HG02678 (cell line): Measurements from ENCODE around the gene FBRSL1.

Experiments used
- ATAC-seq: cut with Tn5 transposase; IDR thresholded peaks from one replicate; pipeline ENCODE4 v1.9.1; 2021; ENCODE audit warnings: mild to moderate bottlenecking, moderate library complexity; ENCODE audit not compliant: unreplicated experiment

Gene FBRSL1

GRCh38 chr12:132554845-132555630 is 65.1 kb downstream of the FBRSL1 start:
- ATAC-seq: no peak

DNA sequence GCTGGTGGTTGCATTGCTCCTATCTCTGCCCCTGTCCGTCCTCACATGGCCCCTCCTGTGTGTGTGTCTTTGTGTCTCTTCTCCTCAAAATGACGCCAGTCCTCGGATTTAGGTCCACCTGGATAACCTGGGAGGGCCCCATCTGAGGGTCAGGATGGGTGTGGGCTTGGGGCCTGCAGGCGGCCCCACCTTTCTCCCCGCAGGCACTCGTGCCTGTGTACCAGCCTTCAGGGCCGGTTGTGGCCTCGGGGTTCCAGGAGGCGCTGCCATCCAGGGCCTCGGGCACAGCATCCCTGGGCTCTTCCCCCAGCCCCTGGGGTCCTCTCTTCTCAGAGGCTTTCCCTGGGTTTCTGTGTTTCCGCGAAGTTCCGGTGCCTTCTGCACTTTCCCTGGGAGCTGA is 65.7 kb downstream of the FBRSL1 start:
- no peak for ATAC-seq

GRCh38 chr12:132556216-132556615 is 66.3 kb downstream of the FBRSL1 start:
- ATAC-seq: no peak

GRCh38 chr12:132556801-132557200 is 66.8 kb downstream of the FBRSL1 start:
- no peak for ATAC-seq

DNA sequence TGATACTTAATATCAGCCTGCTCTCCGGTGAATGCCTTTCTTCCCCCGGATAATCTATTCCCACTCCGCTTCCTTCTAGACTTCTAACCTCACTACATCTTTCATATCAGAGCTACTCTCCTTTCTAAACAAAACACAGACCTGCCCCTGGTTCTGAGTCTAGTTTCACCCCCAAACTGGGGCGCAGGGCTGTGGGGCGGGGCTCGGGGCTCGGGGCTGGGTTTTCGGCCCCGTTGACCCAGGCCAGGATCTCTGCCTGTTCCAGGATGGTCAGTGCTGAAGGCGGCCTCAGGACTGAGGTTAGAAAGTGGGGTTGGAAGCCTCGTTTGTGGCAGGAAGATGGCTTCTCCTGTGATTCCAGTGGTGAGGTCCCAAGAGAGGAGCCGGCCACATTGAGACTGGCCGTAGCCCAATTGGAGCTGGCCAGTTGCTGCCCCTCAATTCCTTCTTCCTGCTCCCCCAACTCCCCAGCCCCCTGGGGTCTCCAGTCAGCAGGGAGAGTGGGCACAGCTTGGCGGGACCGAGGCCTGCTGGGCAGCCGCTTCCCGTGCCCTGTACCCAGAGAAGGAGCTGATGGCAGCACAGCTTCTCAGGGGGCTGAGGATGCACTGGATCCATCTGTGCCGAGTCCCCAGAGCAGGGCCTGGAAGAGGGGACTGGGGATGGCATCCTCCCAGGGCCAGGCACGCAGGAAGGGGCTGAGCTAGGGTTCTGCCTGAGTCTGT is 67.5 kb downstream of the FBRSL1 start:
- ATAC-seq: no peak

DNA sequence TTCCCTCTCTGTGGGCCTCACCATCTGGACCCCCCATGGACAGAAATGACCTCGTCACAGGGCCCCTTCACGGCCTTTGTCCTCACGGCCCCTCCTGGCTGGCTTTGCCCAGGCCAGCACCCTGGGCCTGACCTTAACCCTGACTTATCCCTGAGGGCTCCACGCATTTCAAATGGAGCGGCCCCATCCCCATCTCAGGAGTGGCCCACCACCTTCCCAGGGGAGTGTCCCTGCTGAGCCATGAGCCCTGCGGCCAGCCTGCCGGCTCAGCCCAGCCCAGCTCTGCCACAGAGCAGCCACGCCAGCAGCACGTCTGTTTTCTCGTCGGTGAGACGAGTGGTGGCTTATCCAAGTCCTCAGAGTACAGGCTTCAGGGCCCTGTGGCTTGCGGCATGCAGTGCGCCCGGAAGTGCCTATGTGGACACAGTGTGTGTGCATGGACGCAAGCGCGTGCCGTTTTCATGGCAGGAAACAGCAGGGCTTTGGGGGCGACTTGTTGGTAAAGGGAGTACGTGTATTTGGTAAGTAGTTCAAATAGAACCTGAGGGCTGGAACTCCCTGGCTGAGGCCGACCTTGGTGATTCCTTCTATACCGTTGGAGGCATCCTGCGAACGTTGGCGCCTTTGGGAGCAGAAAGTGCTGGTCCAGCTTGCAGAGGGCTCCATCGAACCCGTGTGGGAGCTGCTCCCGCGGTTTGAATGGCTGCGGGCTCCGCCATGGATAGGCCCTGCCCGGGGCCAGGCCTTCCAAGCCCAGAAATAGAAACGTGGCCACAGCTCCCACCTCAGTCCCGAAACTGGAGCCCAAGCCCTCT is 68.3 kb downstream of the FBRSL1 start:
- no peak for ATAC-seq

DNA sequence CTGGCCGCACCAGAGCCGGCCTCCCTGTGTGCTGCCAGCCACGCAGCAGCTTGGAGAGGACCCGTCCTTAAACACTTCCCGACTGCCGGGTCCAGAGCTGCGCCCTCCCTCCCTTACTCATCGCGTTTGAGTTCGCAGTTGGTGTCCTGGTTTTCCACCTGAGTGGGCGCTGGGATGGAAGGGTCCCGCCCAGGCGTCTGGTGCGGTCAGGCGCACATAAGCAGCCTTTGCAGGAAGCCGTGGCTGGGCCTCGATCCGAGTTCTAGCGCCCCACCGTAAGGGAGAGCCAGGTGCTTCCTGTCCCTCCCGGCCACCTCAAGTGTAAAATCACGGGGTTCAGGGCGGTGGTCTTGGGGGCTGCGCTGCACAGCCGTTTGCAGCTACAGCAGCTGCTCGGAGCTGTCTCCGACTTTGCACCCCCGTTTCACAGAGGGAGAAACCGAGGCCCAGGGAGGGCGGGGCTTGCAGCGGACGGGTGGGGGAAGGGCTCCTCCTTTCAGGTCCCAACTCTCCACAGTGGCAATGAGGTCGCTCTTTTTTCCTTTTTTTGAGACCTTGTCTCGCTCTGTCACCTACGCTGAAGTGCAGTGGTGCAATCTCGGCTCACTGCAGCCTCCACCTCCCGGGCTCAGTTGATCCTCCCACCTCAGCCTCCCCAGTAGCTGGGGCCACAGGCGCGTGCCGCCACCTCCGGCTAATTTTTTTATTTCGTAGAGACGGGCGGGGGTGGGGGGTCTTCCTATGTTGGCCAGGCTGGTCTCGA is 69.1 kb downstream of the FBRSL1 start:
- ATAC-seq: no peak

GRCh38 chr12:132559652-132560363 is 69.9 kb downstream of the FBRSL1 start:
- ATAC-seq: no peak

GRCh38 chr12:132560364-132560613 is 70.3 kb downstream of the FBRSL1 start:
- ATAC-seq: no peak

GRCh38 chr12:132560614-132561426 is 70.9 kb downstream of the FBRSL1 start:
- no peak for ATAC-seq
